ENCODE measurements around the gene EXOC3L1.

DNA sequence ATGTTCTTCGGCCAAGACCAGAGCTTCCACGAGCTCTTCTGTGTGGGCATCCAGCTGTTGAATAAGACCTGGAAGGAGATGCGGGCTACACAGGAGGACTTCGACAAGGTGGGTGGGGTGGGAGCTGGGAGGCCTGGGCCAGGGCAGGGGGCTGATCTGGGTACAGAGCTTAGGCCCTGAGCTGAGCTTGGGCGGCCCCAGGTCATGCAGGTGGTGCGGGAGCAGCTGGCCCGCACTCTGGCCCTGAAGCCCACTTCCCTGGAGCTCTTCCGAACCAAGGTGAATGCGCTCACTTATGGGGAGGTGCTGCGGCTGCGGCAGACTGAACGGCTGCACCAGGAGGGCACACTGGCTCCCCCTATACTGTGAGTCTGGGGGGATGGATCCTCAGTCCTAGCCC is 12.5 kb upstream of the EXOC3L1 start:
- TF ChIP-seq, protein P1, sequence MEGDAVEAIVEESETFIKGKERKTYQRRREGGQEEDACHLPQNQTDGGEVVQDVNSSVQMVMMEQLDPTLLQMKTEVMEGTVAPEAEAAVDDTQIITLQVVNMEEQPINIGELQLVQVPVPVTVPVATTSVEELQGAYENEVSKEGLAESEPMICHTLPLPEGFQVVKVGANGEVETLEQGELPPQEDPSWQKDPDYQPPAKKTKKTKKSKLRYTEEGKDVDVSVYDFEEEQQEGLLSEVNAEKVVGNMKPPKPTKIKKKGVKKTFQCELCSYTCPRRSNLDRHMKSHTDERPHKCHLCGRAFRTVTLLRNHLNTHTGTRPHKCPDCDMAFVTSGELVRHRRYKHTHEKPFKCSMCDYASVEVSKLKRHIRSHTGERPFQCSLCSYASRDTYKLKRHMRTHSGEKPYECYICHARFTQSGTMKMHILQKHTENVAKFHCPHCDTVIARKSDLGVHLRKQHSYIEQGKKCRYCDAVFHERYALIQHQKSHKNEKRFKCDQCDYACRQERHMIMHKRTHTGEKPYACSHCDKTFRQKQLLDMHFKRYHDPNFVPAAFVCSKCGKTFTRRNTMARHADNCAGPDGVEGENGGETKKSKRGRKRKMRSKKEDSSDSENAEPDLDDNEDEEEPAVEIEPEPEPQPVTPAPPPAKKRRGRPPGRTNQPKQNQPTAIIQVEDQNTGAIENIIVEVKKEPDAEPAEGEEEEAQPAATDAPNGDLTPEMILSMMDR (conservative IDR thresholded peaks at IDR 0.05 in 1 of 2, IDR thresholded peaks at IDR 0.05 in 1 of 2; ENCODE audit: low read depth in 1 of 2, low read length in 2 of 2), result no peak
- TF ChIP-seq EZH2 (IDR thresholded peaks at IDR 0.05; ENCODE audit: low read length, missing control alignments), result no peak

All from fibroblast of lung (primary cell).